Epithelial cell of proximal tubule (primary cell): ENCODE measurements around the gene ZMAT5. TPM values are rescaled to one million over a fixed set of nuclear protein-coding genes. Genes with fewer than 3 reads are reported as not detected.

Experiments used
- DNase-seq: peaks from one replicate; pipeline ENCODE4 v3.0.0-alpha.2; 2011; ENCODE audit warnings: low read depth
- H3K4me3 ChIP-seq: 2 replicates; pipeline ENCODE4 v1.5.1; 2011; ENCODE audit warnings: low read depth, mild to moderate bottlenecking, low read length
- CTCF ChIP-seq: conservative IDR thresholded peaks from 2 replicates; pipeline ENCODE4 v1.5.1; 2012; ENCODE audit warnings: low read depth, mild to moderate bottlenecking, low read length
- total RNA-seq: library from RNA; depleted of rRNA; stranded (reverse); fragments of >200 nt; gene quantifications from 2 replicates; pipeline ENCODE4 v1.2.3, GENCODE V29; 2015

ZMAT5 gene
- total RNA-seq, 1 donor from 2014 or later, result 24.8 TPM

GRCh38 chr22:29799217-29799680 lies 32.4 kb upstream of the ZMAT5 start:
- no peak for TF ChIP-seq CTCF
- no peak overlapping the region for H3K4me3 ChIP-seq
- no peak for DNase-seq

GRCh38 chr22:29798801-29799200 lies 32.0 kb upstream of the ZMAT5 start:
- no peak overlapping the region for H3K4me3 ChIP-seq
- TF ChIP-seq CTCF, result no peak
- no peak for DNase-seq

GRCh38 chr22:29798318-29798717 lies 31.5 kb upstream of the ZMAT5 start:
- no peak for TF ChIP-seq CTCF
- H3K4me3 ChIP-seq, result no peak overlapping the region
- no peak for DNase-seq

GRCh38 chr22:29797351-29797750 lies 30.5 kb upstream of the ZMAT5 start:
- no peak overlapping the region for H3K4me3 ChIP-seq
- DNase-seq, result no peak
- TF ChIP-seq CTCF, result no peak

- TF ChIP-seq CTCF, result no peak
- H3K4me3 ChIP-seq, result no peak overlapping the region
- no peak for DNase-seq
Measured at GRCh38 chr22:29795663-29796062, 28.9 kb upstream of the ZMAT5 start.

- DNase-seq, result no peak
- H3K4me3 ChIP-seq, result no peak overlapping the region
- TF ChIP-seq CTCF, result no peak
Measured at GRCh38 chr22:29793396-29793795, 26.6 kb upstream of the ZMAT5 start.

GRCh38 chr22:29790061-29790460 lies 23.3 kb upstream of the ZMAT5 start:
- no peak for DNase-seq
- no peak overlapping the region for H3K4me3 ChIP-seq
- no peak for TF ChIP-seq CTCF
